NCI-H1105 treated with DMSO at 0.1 percent for 48 hours (cell line): ENCODE measurements around the gene ITFG1.
"Not testable (repeated sequence)": the region's sequence is repeated elsewhere in the genome, so short reads cannot be mapped to it uniquely, and the experiment has no call there.

Experiments
- DNase-seq: peaks from one replicate; lab custom pipeline; 2025; lab: John Stamatoyannopoulos, UW

ITFG1 gene

DNA sequence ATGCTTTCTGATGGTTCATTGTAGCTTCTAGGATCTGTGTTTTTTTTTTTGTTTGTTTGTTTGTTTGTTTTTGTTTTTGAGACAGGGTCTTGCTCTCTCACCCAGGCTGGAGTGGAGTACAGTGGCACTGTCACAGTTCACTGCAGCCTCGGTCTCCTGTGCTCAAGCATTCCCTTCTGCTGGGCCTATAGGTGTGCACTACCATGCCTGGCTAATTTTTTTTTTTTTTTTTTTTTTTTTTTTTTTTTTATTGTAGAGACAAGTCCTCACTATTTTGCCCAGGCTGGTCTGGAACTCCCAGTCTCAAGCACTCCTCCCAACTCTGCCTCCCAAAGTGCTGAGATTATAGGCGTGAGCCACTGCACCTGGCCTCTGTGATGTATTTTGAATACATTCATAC is 12.1 kb upstream of the ITFG1 start:
- DNase-seq: not testable (repeated sequence)

DNA sequence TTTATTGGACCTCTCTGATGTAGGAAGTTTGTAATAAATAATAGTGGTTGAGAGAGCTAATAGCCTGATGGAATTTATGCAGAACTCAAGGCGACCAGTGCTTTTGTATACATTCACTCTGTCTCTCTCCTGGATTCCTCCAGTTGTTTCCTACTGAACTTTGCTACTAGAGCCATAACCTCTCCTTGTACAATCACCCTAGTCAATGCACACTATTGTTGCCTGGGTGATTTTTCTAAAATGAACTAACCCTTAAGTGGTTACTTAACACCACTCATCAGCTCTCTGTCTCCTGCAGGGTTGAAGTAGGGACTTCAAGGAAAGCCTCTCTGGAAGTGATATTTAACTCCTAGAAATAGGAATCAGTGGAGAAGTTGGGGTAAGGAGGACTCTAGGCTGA is 9.9 kb upstream of the ITFG1 start:
- DNase-seq: no peak

DNA sequence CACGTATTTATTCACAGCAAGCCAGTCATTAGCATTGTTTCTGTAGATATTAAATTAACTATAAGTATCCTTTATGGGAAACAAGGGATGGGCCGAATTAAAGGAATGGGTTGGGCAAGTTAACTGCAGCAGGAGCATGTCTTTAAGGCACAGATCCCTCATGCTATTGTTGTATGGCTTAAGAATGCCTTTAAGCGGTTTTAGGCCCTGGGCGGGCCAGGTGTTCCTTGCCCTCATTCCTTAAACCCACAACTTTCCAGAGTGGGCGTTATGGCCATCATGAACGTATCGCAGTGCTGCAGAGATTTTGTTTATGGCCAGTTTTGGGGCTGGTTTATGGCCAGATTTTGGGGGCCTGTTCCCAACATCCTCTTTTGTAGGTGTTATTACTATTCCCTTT is 9.3 kb upstream of the ITFG1 start:
- no peak for DNase-seq

DNA sequence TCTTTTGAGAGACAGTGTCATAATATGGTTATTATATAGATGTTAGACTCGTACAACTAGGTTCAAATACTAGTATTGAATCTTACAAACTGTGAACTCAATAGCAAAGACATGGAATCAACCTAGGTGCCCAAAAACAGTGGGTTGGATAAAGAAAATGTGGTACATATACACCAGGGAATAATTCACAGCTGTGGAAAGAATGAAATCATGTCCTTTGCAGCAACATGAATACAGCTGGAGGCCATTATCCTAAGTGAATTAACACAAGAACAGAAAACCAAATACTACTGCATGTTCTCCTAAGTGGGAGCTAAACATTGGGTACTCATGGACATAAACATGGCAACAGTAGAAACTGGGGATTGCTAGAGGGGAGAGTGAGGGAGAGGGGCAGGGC is 8.4 kb upstream of the ITFG1 start:
- no peak for DNase-seq

DNA sequence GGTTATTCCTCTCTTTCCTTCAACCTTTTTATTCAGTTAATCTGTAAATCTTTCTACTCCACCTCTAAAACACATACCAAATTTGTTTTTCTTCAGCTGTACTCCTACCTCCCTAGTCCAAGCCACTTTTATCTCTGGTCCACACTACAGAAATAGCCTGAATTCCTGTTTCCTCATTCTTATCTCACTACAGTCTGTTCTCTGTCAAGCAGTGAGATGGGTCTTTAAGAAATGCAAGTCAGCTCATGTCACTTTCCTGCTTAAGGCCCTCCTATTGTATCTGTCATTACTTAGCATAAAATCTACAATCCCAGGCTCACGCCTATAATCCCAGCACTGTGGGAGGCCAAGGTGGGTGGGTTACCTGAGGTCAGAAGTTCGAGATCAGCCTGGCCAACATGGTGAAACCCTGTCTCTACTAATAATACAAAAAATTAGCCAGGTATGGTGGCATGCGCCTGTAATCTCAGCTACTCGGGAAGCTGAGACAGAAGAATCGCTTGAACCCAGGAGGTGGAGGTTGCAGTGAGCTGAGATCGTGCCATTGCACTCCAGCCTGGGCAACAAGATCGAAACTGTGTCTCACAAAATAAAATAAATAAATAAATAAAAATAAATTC is 7.3 kb upstream of the ITFG1 start:
- DNase-seq: not testable (repeated sequence)

- DNase-seq: no peak
These were observed 6.6 kb upstream of the ITFG1 start for GRCh38 chr16:47467501-47467900.

- DNase-seq: no peak
These were observed 5.2 kb upstream of the ITFG1 start for GRCh38 chr16:47465919-47466630.

DNA sequence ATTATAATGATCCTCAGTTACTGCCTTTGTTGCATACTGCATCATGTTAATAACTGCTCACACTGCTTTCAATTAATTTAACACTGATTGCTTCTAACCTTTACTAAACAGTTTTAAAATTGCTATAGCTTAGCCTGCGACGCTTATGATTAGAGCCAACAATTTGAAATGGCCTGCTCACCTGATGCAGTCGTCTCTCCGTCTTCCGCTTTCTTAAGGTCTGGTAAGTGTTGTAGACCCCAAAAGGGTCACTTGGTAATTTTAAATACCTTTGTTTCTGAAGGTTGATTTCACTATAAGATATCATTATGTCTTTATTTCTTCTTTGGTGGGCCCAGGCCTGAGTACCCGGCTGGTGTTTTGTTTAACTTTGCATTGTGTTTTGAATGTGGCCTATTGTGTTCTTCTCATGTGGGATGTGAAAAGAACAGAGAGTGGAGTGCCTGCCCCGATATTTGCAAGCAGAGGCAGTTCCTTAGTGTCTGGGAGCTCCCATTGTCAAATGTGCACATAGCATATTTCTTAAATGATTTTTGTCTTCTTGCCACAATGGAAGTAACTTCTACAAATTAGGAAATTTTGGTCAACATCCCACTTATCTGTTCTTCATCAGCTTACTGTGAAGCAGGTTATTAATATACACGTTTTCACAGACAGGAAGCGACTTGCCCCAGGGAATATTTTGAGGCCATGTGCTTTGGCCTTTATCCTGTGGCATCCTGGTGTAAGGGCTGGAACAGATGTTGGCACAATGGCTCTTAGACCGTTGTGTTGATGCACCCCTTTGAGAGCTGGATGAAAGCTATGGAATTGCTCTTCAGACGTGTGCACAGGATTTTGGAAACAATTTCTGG is 3.1 kb upstream of the ITFG1 start:
- DNase-seq: no peak

- peak; percentile 38 for DNase-seq
These were observed 869 bp upstream of the ITFG1 start for GRCh38 chr16:47461598-47462266.

- DNase-seq: peak; percentile 23
These were observed 528 bp downstream of the ITFG1 start for GRCh38 chr16:47460359-47460710.

DNA sequence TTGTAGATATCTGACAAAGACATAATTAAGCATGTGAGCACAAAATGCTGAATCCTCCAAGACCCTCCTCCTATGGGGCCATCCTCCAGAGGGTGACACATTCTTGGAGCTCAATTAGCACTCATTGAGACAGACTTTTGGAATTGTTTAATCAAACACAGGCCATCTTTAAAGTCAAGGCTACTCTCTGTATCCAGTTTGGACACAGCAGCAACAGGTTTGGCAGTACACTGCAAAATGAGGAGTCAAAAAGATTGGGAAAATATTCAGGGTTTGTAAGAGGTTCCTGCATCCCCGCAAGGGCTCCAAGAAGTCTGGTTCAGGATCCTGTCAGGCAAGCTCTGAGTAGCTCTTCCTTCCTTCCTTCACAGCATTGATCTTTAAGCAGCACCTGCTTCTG is 1.3 kb downstream of the ITFG1 start:
- no peak for DNase-seq

DNA sequence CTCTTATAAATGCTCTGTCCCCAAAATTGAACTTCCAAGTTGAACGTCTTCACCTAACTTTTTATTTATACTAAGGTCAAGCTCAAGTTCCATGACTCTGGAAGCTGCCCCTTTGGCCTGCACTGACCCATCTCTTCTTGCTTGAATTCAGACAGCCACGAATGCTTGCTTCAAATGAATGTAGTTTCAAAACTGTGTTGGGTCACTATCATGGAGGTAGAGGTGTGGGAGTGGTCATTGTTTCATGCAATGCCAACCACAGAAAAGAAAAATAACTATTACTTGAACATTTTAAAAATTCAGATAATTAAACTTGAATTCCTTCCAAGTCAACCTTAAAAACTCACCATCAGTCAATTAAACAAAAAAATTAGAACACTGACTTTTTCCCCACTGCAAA is 2.5 kb downstream of the ITFG1 start:
- no peak for DNase-seq

GRCh38 chr16:47449788-47450187 is 11.1 kb downstream of the ITFG1 start:
- DNase-seq: no peak

GRCh38 chr16:47448830-47449575 is 11.9 kb downstream of the ITFG1 start:
- no peak for DNase-seq

DNA sequence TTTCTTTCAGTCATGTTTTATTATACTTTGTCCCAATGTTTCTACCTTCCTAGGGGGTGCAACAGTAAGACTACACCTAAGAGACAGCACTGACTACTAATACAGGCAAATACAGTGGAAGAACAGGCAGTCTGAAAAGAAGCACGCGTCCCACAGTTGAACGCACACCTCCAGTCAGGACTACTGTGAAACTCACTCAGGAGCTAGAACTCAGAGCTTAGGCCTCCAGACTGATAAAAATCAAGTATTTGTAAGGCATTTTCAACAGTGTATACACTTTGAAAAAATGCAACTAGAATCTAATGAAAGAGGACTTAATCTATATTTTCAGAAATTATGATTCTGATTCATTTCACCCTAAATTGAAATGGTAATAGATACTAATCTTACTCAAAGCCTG is 14.4 kb downstream of the ITFG1 start:
- no peak for DNase-seq

GRCh38 chr16:47442884-47443283 is 18.0 kb downstream of the ITFG1 start:
- not testable (repeated sequence) for DNase-seq

DNA sequence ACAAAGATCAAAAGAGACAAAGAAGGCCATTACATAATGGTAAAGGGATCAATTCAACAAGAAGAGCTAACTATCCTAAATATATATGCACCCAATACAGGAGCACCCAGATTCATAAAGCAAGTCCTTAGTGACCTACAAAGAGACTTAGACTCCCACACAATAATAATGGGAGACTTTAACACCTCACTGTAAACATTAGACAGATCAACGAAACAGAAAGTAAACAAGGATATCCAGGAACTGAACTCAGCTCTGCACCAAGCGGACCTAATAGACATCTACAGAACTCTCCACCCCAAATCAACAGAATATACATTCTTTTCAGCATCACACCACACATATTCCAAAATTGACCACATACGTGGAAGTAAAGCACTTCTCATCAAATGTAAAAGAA is 20.8 kb downstream of the ITFG1 start:
- DNase-seq: not testable (repeated sequence)

- DNase-seq: not testable (repeated sequence)
These were observed 26.6 kb downstream of the ITFG1 start for GRCh38 chr16:47434274-47434673.

DNA sequence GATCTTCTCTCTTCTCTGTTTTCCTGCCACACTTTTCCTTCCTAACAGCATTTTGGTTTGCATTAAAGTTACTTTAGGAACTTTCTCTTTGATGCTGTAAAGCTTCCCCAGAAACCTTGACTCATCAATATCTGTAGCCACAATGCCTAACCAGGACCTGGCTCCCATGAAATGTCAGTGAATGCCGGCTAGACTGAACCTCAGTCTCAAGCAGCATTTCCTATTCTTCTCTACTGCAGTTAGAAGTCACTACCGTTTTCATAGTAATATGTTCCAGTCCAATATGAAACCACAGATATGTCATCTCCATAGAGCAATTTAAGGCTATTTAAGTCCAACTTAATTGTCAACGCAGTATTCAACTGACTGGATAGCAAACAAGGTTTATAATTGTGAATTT is 28.9 kb downstream of the ITFG1 start:
- no peak for DNase-seq

- DNase-seq: no peak
These were observed 34.1 kb downstream of the ITFG1 start for GRCh38 chr16:47426806-47427205.

DNA sequence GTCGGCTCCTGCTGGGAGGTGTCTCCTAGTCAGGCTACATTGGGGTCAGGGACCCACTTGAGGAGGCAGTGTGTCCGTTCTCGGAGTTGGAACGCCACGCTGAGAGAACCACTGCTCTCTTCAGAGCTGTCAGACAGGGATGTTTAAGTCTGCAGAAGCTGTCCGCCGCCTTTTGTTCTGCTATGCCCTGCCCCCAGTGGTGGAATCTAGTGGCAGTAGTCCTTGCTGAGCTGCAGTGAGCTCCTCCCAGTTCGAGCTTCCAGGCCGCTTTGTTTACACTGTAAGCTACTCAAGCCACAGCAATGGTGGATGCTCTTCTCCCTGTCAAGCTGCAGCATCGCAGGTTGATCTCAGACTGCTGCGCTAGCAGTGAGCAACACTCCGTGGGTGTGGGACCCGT is 36.0 kb downstream of the ITFG1 start:
- DNase-seq: no peak

DNA sequence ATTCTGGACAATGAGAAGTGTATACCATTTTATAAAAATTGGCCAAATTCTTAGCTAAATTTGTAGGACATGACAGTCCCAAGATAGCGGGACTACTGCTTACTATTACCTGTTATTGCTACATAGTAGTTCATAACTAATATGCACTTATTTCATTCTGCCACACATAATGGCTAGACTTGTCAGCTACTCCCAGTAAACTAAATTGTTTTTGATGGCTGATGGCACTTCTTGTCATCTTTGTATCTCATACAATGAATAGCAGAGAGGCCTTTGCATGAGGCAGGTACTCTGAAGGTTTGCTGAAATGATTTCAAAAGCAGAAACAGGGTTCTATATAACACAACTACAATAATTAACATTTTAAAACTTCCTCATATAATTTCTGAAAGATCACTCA is 44.0 kb downstream of the ITFG1 start:
- no peak for DNase-seq
